Activated T-cell treated with anti-CD3 and anti-CD28 coated beads for 1 hour (primary cell): ENCODE results near the gene KATNB1.
"Not testable (repeated sequence)": the region's sequence is repeated elsewhere in the genome, so short reads cannot be mapped to it uniquely, and the experiment has no call there.

Experiments
- DNase-seq: peaks from one replicate; pipeline ENCODE4 v3.0.0-alpha.2; 2020; ENCODE audit warnings: low read depth

Gene KATNB1

GRCh38 chr16:57725976-57726375 lies 9.6 kb upstream of the KATNB1 start:
- no peak for DNase-seq

GRCh38 chr16:57726433-57726947 lies 9.1 kb upstream of the KATNB1 start:
- no peak for DNase-seq

- DNase-seq: no peak
Measured at GRCh38 chr16:57727610-57728009, 8.0 kb upstream of the KATNB1 start.

- DNase-seq: no peak
Measured at GRCh38 chr16:57728336-57729181, 7.0 kb upstream of the KATNB1 start.

DNA sequence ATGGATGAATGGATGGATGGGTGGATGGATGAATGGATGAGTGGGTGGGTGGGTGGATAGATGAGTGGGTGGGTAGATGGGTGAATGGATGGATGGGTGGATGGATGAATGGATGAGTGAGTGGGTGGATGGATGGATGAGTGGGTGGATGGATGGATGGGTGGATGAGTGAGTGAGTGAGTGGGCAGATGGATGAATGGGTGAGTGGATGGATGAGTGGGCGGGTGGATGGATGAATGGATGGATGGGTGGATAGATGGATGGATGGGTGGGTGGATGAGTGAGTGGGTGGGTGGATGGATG lies 6.4 kb upstream of the KATNB1 start:
- no peak for DNase-seq

- not testable (repeated sequence) for DNase-seq
Measured at GRCh38 chr16:57729852-57730251, 5.7 kb upstream of the KATNB1 start.

GRCh38 chr16:57730771-57731730 lies 4.5 kb upstream of the KATNB1 start:
- no peak for DNase-seq

- DNase-seq: no peak
Measured at GRCh38 chr16:57732037-57732436, 3.5 kb upstream of the KATNB1 start.

DNA sequence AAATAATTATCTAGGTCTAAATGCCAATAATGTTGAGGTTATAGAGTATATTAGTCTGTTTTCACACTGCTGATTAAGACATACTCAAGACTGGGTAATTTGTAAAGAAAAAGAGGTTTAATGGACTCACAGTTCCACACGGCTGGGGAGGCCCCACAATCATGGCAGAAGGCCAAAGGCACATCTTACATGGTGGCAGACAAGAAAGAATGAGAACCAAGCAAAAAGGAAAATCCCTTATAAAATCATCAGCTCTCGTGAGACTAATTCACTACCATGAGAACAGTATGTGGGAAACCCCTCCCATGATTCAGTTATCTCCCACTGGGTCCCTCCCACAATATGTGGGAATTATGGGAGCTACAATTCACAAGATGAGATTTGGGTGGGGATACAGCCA lies 2.9 kb upstream of the KATNB1 start:
- no peak for DNase-seq

DNA sequence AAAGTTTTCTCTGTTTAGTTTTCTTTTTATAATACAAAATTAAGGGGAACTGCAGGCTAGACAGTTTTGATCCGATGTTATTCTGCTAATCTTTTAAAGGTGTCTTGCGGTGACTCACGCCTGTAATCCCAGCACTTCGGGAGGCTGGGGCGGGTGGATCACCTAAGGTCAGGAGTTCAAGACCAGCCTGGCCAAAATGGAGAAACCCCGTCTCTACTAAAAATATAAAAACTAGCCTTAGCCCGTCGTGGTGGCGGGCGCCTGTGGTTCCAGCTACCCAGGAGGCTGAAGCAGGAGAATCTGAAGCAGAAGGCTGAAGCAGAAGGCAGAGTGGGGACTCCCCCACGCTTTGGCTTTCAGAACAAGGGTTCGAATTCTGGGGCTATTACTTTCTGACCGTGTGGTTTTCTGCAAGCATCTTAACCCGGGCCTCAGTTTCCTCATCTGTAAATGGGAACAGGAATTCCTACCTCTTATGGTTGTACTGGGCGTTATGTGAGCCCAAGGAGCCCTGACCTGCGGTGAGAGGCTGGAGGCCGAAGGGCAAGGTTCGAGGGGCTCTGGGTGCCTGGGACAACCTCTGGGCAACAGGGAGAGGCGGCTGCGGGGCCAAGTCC lies 1.2 kb upstream of the KATNB1 start:
- no peak for DNase-seq

GRCh38 chr16:57734925-57735754 lies 430 bp upstream of the KATNB1 start:
- peak; percentile 94 for DNase-seq

GRCh38 chr16:57736419-57737351 lies 1.1 kb downstream of the KATNB1 start:
- DNase-seq: peak; percentile 13

DNA sequence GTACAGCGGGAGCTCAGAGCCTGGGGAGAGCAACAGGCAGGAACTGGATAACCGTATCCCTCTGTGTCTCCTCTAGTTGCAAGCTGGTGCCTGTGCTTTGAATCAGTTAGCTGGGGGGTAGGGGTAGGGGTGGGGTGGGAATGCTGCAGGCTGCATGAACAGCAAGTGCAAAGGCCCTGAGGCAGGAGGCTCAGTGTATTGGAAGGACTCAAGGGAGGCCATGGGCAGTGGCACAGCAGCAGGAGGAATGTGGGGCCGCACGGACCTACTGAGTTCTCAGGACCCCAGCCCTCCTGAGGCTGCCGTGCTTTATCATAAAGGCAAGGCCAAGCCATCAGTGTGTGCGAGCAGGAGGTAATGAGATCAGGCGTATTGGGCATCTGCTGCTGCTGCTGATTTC lies 3.3 kb downstream of the KATNB1 start:
- no peak for DNase-seq

- DNase-seq: no peak
Measured at GRCh38 chr16:57739756-57740422, 4.3 kb downstream of the KATNB1 start.

DNA sequence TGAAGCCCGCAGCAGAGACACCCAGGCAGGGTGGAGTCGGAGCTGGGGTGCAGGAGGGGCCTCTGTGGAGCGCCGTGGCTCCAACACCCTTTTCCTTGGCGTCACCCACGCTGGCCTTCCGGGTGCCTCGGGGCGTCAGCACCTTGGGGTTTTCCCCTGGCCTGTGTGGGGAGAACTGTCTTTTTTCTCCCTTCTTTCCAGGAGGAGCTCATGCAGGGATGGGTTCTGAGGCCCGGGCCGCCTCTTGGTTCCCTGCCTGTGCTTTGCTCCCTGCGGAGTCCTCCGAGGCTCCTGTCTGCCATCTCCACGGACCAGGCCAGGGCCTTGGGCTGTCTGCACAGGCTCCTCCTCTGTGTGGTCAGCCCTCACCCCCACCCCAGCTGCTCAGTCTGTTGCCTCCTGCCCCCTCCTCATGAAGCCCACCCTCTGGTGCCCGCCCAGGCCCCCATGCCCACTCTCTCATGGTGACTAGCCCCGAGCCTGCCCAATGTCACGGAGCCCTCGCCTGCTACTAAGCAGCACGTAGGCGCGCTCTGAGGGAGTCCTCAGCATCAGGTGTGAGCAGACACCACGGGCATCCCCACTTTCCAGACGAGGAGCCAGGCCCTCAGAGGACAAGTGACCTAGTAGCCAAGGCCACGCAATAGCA lies 5.0 kb downstream of the KATNB1 start:
- DNase-seq: no peak

GRCh38 chr16:57741660-57742191 lies 6.2 kb downstream of the KATNB1 start:
- DNase-seq: no peak

GRCh38 chr16:57742543-57742942 lies 7.0 kb downstream of the KATNB1 start:
- no peak for DNase-seq

DNA sequence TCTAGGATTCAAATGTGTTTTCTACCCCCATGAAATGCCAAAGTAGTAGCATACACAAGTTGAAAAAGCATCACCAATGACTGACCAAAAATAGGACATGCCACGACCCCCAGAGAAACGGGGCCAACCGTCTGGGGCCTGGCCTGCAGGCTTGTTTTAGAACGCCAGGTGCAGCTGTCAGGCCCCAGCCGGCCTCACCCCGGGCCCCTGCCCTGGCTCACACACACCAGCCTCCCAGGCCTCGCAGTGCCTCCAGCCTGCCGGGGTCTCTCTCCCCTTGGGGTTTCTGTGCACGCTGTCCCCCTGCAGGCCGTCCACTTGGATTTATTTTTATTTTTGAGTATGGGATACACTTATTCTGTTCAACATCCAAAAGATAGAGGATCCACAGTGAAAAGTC lies 7.9 kb downstream of the KATNB1 start:
- DNase-seq: no peak
